Testis (tissue), 2 donors: ENCODE data around the gene PDE4C.

Source experiments
- CTCF ChIP-seq, 3 experiments: fragments of 450-650 bp in 2 of 3; fragments of 200-600 bp in 1 of 3; sonication (generic) in 1 of 3; IDR thresholded peaks; one replicate each; pipeline ENCODE4 v1.5.1; 2016 to 2019; ENCODE audit warnings: antibody characterized with exemption in 3 of 3, mild to moderate bottlenecking in 2 of 3, moderate library complexity in 1 of 3
- POLR2A ChIP-seq: fragments of 450-650 bp; IDR thresholded peaks from one replicate; pipeline ENCODE4 v1.6.1; 2017; ENCODE audit warnings: antibody characterized with exemption, mild to moderate bottlenecking, moderate library complexity

DNA sequence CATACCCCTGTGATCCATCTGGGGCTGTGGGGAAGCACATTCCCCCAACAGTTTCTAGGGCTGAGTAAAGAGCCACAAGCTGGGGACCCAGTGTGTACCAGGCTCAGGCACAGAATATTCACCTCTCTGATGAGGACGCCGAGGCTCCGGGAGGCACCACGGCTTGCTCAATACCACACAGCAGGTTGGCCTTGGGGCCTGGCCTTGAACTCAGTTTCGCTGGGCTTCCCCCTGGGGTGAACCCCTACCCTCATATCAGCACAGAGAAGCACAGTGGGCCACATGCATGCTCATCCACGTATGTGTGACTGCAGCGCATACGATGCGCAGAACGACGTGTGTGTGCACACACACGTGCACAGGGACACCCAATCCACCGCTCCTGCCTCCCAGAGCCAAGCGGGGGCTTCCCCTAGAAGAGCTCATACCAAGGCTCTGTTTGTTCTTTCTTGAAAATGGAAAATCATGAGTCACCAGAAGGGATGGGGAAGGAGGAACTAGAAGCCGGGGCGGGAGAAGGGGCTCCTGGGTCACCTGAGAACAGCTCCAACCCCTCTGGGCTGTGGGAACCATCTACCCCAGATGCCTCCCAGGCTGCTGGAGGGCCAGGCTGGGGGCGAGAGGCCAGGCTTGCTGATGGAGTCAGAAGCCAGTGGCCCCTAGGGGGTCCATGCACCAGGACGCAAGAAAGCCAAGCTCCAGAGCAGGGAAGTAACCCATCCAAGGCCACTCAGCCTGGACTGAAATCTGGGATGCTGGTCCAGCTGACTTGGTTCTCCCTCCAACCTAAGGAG lies 4.9 kb upstream of the PDE4C start:
- no peak for TF ChIP-seq CTCF (IDR thresholded peaks at IDR 0.05)
- TF ChIP-seq POLR2A: no peak
